ENCODE results near the gene WNT5A.

- TF ChIP-seq CTCF (conservative IDR thresholded peaks at IDR 0.05 in 1 of 2, IDR thresholded peaks at IDR 0.05 in 1 of 2; ENCODE audit: low read depth in 1 of 2, low read length in 2 of 2): peak; percentile 1 to 2
- no peak for TF ChIP-seq EZH2 (IDR thresholded peaks at IDR 0.05; ENCODE audit: low read length, missing control alignments)
Observed at GRCh38 chr3:55481744-55482495, 5.2 kb downstream of the WNT5A start.
